GM19463 (cell line): ENCODE results near the gene CNTFR.

ENCODE experiments used
- ATAC-seq: cut with Tn5 transposase; IDR thresholded peaks from one replicate; pipeline ENCODE4 v1.9.1; 2021; ENCODE audit warnings: mild to moderate bottlenecking, moderate library complexity; ENCODE audit not compliant: unreplicated experiment

The CNTFR gene

GRCh38 chr9:34510497-34511468 lies 78.7 kb downstream of the CNTFR start:
- ATAC-seq: no peak

DNA sequence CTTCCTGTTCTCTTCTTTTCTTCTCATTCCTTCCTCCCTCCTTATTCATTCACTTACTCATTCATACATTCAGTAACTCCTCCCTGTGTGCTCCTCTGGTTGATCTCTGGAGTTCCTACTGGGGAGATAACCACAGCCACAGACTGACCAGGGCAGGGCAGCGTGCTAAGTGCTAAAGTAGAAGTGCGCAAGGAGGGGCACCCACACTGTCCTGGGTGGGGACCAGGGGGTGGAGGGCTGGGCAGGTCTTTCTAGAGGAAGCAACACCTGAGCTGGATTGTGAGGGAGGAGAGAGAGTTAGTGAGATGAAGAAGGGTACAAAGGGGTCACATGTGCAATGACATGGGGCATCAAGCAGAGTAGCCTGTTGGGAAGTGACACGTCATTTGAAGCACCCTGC lies 80.6 kb downstream of the CNTFR start:
- ATAC-seq: no peak

DNA sequence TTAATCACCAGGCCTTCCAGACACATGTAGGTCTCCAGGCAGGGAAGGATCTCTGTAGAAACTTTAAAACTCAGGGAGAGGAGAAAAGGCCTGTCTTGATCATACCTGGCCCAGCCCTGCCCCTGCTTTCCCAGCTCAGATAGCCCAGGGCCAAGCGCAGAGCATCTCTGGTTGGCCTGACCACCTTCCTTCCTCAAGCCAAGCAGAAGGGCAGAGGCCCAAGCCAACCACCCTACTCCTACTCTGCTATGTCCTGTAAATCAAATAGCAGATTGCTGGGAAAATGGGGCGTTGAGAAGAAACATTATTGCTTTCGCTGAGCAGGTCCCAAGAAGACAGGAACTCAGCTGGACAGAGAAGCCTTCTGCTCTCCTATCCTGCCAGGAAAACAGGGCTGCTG lies 81.1 kb downstream of the CNTFR start:
- ATAC-seq: no peak

DNA sequence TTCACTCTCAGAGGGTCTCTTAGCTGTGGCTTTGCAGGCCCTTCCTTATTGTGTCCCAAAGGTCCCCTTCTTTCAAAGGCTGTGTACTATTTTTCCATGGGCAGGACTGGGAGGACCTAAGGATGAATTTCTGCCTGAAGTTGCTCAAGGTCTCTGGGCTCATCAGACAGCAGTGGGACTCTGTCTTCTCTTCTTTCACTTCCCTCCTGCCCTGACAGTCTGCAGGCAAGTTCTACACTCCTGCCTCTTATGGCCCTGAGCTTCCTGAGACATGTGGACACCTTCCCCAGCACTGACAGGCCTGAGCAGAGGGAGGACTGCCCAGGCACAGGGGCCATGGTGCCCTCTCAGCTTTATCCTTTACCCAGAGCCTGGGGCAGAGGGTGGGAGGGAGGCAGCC lies 81.6 kb downstream of the CNTFR start:
- no peak for ATAC-seq

GRCh38 chr9:34507556-34507955 lies 82.0 kb downstream of the CNTFR start:
- ATAC-seq: no peak

GRCh38 chr9:34506623-34507022 lies 82.9 kb downstream of the CNTFR start:
- ATAC-seq: no peak

DNA sequence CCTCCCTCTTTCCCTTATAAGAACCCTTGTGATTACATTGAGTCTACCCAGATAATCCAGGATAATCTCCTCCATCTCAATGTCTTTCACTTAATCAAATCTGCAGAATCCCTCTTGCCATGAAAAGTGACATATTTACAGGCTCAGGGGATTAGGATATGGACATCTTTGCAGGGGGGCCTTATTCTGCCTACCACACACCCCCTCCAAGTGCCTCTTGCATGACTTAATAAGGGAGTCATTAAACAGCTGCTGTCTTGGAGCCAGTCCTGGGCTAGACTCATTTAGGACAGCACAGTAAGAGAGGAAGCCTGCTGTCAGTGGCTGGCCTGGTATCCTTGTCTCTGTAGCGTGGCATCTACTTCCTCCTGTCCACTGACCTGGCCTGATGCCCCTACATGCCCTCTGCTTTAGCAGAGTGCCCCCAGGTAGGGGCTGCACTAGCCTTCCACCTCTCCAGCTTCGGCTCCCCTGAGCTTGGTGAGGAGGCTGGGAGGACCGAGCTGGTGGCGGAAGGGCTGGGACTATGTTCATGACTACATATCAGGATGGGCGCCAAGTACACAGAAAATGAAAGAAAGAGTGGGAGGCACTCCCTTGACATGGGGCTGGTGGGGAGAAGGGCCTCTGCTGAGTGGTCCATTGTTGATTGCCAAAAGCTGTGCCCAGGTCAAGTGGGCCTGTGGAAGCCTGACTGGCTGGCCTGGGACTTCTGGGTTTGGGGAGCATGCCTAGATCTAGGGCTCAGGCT lies 84.0 kb downstream of the CNTFR start:
- no peak for ATAC-seq

DNA sequence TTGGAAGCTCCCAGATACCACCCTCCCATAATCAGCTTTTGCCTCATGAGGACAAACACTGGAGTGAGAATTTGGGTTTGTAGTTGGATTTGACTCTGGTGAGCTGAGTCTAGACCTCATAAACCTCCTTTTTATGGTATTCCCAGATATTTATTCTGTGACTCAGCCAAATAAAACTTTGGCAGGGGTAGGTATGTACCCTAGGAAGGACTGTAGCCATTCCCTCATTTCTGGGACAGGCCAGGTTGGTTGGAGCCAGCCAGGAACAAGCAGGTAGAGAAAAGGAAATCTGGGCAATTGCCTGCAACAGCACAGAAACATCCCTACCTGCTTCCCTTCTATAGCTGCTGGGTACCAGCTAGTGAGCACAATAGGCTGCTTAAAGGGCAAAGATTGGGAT lies 86.1 kb downstream of the CNTFR start:
- no peak for ATAC-seq

GRCh38 chr9:34502891-34503290 lies 86.6 kb downstream of the CNTFR start:
- no peak for ATAC-seq

DNA sequence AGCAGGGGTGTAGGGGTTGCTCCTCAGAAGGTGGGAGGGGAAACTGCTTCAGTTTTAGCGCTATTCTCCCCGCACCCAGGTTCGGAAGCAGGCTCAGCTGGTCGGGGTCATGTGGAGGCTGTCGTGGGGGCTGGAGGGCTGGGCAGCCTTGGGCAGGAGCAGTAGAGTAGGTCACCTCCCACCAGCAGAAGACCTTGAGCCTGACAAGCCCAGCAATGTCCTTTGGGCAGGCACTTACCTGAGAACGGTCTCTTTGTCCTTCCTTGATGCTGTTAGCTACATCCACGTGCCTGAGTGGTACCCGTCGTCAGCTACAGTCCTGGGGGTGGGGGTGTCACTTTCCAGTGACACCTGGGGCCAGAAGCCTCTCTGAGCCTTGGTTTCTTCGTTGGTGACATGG lies 87.1 kb downstream of the CNTFR start:
- ATAC-seq: no peak

GRCh38 chr9:34501889-34502425 lies 87.6 kb downstream of the CNTFR start:
- no peak for ATAC-seq
